Ovary (tissue), 3 donors: ENCODE results near the gene EMILIN3.

Experiments
- CTCF ChIP-seq, 3 donors: fragments of 450-650 bp in 2 of 3; fragments of 200-600 bp in 1 of 3; IDR thresholded peaks; one replicate each; pipeline versions ENCODE4 v1.5.1 to v1.8.0; 2016 to 2022; ENCODE audit warnings: antibody characterized with exemption in 3 of 3, mild to moderate bottlenecking in 1 of 3
- EP300 ChIP-seq: sonication (generic); formaldehyde crosslinking; IDR thresholded peaks from one replicate; pipeline ENCODE4 v1.6.1; 2017; ENCODE audit warnings: antibody characterized with exemption
- donor health status: DM: no; HTN: no; CAD: no.

- TF ChIP-seq CTCF (IDR thresholded peaks at IDR 0.05) = no peak
- TF ChIP-seq EP300 = no peak
Observed at GRCh38 chr20:41367956-41368355, 1.3 kb upstream of the EMILIN3 start.
